ENCODE data around the gene SESTD1. TPM values are rescaled to one million over a fixed set of nuclear protein-coding genes. Genes with fewer than 3 reads are reported as not detected.

Gene SESTD1, protein sequence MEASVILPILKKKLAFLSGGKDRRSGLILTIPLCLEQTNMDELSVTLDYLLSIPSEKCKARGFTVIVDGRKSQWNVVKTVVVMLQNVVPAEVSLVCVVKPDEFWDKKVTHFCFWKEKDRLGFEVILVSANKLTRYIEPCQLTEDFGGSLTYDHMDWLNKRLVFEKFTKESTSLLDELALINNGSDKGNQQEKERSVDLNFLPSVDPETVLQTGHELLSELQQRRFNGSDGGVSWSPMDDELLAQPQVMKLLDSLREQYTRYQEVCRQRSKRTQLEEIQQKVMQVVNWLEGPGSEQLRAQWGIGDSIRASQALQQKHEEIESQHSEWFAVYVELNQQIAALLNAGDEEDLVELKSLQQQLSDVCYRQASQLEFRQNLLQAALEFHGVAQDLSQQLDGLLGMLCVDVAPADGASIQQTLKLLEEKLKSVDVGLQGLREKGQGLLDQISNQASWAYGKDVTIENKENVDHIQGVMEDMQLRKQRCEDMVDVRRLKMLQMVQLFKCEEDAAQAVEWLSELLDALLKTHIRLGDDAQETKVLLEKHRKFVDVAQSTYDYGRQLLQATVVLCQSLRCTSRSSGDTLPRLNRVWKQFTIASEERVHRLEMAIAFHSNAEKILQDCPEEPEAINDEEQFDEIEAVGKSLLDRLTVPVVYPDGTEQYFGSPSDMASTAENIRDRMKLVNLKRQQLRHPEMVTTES
- total RNA-seq (2022; extraction: Qiagen RNA extraction; ENCODE audit: low read depth): 14.3 to 28.3 TPM (median 21.7 TPM) in 5 replicates

DNA sequence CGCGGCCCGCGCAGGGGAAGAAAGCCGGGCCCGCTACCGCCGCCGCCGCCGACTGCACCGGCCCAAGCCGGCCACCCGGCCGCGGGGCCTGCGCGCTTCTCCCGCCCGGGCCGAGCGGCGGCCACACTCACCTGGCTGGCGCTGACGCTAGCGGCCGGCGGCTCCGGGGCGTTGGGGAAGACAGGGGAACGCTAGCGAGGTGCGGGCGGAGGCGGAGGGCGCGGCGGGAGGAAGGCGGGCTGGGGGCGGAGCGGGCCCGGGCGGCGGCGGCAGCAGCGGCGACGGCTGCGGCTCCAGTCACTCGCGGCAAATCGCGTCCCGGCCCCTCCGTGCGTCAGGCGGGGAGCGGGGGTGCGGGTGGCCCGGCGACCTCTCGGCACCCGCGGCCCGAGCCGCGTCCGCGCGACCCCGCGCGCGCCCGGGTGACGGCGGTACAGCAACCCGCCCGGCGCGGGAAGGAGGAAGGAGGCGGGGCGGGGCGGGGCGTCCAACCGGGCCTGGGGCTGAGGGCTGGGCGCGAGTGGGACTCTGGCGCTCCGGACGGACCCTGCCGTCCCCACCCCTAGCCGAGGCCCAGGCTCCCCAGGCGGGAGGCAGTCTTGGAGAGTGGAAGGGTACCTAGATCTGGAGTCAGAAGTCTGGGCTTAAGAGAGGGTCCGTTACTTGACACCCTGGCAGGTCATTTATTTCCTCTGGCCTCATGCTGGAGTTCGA is at the start of gene SESTD1:
SESTD1 (minus strand) TSS at position 465 of the 714 bp plus-strand sequence. CDS start 72,991 bp downstream, outside the sequence.

Other genes starting within 250 kb of the SESTD1 start
- not detected in 5 replicates for gene CCDC141, start 214.7 kb downstream of the SESTD1 start, total RNA-seq (2022; extraction: Qiagen RNA extraction; ENCODE audit: low read depth)

Measured in A549 treated with CpdA at 1 μM for 4 hours (cell line).